Omental fat pad (tissue), 4 donors: ENCODE data around the gene OR51B6. TPM values are rescaled to one million over a fixed set of nuclear protein-coding genes. Genes with fewer than 3 reads are reported as not detected.
"Not testable (repeated sequence)": the region's sequence is repeated elsewhere in the genome, so short reads cannot be mapped to it uniquely, and the experiment has no call there.

ENCODE experiments used
- ATAC-seq: fragments of 150-250 bp; one replicate; pipeline ENCODE4 v1.9.1; 2016; ENCODE audit warnings: mild to moderate bottlenecking, moderate library complexity; ENCODE audit not compliant: low FRiP score
- DNase-seq: peaks from one replicate; pipeline ENCODE4 v3.0.0-alpha.2; 2019; ENCODE audit warnings: low spot score
- CTCF ChIP-seq, 3 donors: fragments of 450-650 bp; IDR thresholded peaks; one replicate each; pipeline ENCODE4 v1.5.1; 2016 to 2017; ENCODE audit warnings: antibody characterized with exemption in 3 of 3, mild to moderate bottlenecking in 3 of 3, moderate library complexity in 2 of 3
- total RNA-seq, 4 donors: library from RNA; depleted of rRNA; stranded (reverse); fragments of >200 nt; gene quantifications; one replicate each; pipeline ENCODE4 v1.1.0, GENCODE V29; 2016

OR51B6 gene
- total RNA-seq, result not detected

- DNase-seq, result no peak
- no peak for TF ChIP-seq CTCF (IDR thresholded peaks at IDR 0.05)
- no peak for ATAC-seq
Observed at GRCh38 chr11:5351208-5351607, at the start of gene OR51B6. Gene OR51B6 (plus strand): TSS chr11:5351508. CDS start chr11:5351508, 0 bp downstream.

GRCh38 chr11:5301846-5302245 lies 49.5 kb upstream of the OR51B6 start, which contains the start of gene OR51B4:
Gene OR51B4 (minus strand): TSS chr11:5301946. CDS start chr11:5301946, 0 bp downstream.
- ATAC-seq, result no peak
- no peak for DNase-seq
- TF ChIP-seq CTCF (IDR thresholded peaks at IDR 0.05), result no peak

GRCh38 chr11:5303626-5304025 lies 47.7 kb upstream of the OR51B6 start:
- DNase-seq (no peak), ATAC-seq (no peak)
- no peak for TF ChIP-seq CTCF (IDR thresholded peaks at IDR 0.05)

- no peak for DNase-seq
- ATAC-seq, result no peak
- no peak for TF ChIP-seq CTCF (IDR thresholded peaks at IDR 0.05)
Observed at GRCh38 chr11:5304046-5304445, 47.3 kb upstream of the OR51B6 start.

GRCh38 chr11:5307256-5308019 lies 43.9 kb upstream of the OR51B6 start:
- ATAC-seq (no peak), DNase-seq (no peak)
- TF ChIP-seq CTCF (IDR thresholded peaks at IDR 0.05), result no peak

- ATAC-seq, result no peak
- no peak for TF ChIP-seq CTCF (IDR thresholded peaks at IDR 0.05)
- no peak for DNase-seq
Observed at GRCh38 chr11:5310423-5310822, 40.9 kb upstream of the OR51B6 start.

- not testable (repeated sequence) for DNase-seq, ATAC-seq
Observed at GRCh38 chr11:5313326-5314023, 37.8 kb upstream of the OR51B6 start.
